ENCODE data around the gene SPP2.

SPP2 gene, protein sequence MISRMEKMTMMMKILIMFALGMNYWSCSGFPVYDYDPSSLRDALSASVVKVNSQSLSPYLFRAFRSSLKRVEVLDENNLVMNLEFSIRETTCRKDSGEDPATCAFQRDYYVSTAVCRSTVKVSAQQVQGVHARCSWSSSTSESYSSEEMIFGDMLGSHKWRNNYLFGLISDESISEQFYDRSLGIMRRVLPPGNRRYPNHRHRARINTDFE

DNA sequence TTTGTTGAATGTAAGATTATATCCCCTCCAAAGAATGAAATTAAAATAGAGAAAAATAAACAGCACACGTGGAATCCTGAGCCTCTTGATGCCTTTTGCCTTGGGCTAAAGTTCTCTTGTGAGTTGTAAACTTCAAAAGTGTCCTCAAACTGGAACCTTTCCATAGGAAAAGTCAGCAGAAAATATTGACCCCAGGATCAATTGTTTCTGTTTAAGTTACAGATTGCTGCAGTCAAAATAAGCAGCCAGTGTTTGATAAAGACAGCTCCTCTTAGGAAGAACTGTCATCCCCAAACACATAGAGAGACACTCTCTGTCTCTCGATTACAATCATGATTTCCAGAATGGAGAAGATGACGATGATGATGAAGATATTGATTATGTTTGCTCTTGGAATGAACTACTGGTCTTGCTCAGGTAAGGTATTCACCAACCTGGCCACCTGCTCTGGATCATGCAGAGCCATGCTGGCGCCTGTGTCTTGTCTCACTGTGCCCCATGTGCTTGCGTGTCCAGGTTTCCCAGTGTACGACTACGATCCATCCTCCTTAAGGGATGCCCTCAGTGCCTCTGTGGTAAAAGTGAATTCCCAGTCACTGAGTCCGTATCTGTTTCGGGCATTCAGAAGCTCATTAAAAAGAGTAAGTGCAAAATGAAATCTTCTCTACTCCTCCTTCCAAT lies at the start of gene SPP2:
SPP2 (plus strand) TSS at position 248 of the 681 bp plus-strand sequence; CDS start at position 333, 85 bp downstream.
- DNase-seq (ENCODE audit: low read depth in 2 of 2), result no peak

GRCh38 chr2:234001380-234002160 lies 48.9 kb upstream of the SPP2 start:
- DNase-seq (ENCODE audit: low read depth in 2 of 2), result no peak

GRCh38 chr2:234002281-234002680 lies 48.2 kb upstream of the SPP2 start:
- no peak for DNase-seq (ENCODE audit: low read depth in 2 of 2)

GRCh38 chr2:234003972-234004617 lies 46.4 kb upstream of the SPP2 start:
- no peak for DNase-seq (ENCODE audit: low read depth in 2 of 2)

- DNase-seq (ENCODE audit: low read depth in 2 of 2), result no peak
Measured at GRCh38 chr2:234005126-234005525, 45.4 kb upstream of the SPP2 start.

DNA sequence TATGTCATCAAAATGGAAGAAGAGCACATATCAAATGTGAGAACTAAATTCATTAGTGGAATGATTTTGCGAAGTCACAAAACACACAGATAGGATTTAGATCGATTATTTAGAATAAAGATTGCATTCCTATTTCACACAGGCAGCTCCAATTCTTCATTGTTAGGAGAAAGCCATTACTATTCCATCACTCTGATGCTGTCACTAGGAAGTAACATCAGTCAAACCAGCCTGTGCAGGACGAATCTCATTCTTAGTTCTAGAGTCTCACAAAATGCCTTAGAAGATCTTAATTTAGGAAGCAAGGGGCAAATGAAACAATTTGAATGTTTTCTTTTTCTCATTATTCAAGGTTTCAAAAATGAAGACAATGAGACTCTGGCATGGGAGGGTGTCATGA lies 44.0 kb upstream of the SPP2 start:
- no peak for DNase-seq (ENCODE audit: low read depth in 2 of 2)

GRCh38 chr2:234014427-234014826 lies 36.1 kb upstream of the SPP2 start:
- no peak for DNase-seq (ENCODE audit: low read depth in 2 of 2)

GRCh38 chr2:234015861-234016260 lies 34.6 kb upstream of the SPP2 start:
- DNase-seq (ENCODE audit: low read depth in 2 of 2), result no peak

DNA sequence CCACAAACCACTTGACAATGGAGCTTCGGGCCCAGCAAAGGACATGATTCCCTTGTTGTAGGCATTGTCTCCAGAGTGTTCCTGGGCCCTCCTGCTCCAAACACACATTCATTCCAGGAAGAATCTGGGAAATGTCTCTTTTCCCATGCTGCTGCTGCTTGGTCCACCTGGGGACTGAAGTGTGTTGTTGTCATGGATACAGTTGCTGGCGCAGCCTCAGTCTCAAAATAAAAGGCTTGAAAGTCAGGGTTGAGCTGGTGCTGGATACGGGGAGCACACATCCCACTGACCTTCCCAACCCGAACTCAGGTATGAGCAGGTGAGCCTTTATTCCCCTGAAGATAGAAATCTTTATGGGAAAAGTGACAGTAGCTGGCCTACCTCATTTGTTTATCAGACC lies 30.6 kb upstream of the SPP2 start:
- no peak for DNase-seq (ENCODE audit: low read depth in 2 of 2)

GRCh38 chr2:234020332-234020731 lies 30.2 kb upstream of the SPP2 start:
- DNase-seq (ENCODE audit: low read depth in 2 of 2), result no peak

GRCh38 chr2:234022424-234022823 lies 28.1 kb upstream of the SPP2 start:
- no peak for DNase-seq (ENCODE audit: low read depth in 2 of 2)

- no peak for DNase-seq (ENCODE audit: low read depth in 2 of 2)
Measured at GRCh38 chr2:234024304-234024703, 26.2 kb upstream of the SPP2 start.

- no peak for DNase-seq (ENCODE audit: low read depth in 2 of 2)
Measured at GRCh38 chr2:234025466-234025865, 25.0 kb upstream of the SPP2 start.

DNA sequence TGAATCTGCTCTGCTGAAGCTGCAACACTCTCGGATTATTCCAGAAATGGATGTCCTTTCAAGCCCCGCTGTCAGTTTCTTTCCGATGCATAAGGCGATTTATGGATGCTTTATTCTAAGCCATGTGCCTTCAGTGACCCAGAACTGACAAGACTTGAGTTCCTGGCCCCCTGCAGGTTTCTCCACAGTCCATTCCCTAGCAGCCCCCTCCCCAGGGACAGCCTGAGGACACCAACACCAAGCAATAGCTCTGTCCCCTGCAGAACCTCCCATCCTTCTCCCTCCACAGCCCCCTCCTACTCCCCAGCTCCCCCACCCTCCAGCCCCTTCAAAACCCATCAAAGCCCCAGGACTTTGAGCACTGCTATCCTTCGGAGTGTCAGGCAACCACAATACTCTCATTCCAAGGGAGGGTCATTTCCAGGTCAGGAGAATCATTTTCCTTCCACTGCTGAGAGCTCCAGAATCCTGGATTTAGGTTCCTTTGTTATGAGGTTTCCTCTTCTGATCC lies 24.6 kb upstream of the SPP2 start:
- no peak for DNase-seq (ENCODE audit: low read depth in 2 of 2)

GRCh38 chr2:234026693-234027254 lies 23.7 kb upstream of the SPP2 start:
- no peak for DNase-seq (ENCODE audit: low read depth in 2 of 2)

DNA sequence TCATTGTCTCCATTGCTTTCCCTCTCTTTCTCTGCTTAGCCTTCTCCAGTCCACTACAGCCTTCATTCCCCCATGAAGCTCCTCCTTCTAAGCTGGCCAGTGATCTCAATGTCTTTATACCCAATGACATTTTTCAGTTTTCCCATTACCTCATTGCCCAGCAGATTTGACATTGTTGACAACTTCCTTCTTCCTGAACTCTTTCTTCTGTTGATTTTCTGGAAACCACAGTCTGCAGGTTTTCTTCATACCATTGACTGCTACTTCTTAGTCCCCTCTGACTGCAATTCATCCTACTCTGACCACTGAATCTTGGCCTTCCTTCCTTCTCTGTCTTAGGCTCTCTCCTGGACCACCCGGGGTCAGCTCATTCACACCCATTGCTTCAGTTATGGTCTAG lies 22.9 kb upstream of the SPP2 start:
- DNase-seq (ENCODE audit: low read depth in 2 of 2), result no peak

GRCh38 chr2:234029150-234029733 lies 21.3 kb upstream of the SPP2 start:
- DNase-seq (ENCODE audit: low read depth in 2 of 2), result no peak

- DNase-seq (ENCODE audit: low read depth in 2 of 2), result no peak
Measured at GRCh38 chr2:234031207-234031606, 19.3 kb upstream of the SPP2 start.

DNA sequence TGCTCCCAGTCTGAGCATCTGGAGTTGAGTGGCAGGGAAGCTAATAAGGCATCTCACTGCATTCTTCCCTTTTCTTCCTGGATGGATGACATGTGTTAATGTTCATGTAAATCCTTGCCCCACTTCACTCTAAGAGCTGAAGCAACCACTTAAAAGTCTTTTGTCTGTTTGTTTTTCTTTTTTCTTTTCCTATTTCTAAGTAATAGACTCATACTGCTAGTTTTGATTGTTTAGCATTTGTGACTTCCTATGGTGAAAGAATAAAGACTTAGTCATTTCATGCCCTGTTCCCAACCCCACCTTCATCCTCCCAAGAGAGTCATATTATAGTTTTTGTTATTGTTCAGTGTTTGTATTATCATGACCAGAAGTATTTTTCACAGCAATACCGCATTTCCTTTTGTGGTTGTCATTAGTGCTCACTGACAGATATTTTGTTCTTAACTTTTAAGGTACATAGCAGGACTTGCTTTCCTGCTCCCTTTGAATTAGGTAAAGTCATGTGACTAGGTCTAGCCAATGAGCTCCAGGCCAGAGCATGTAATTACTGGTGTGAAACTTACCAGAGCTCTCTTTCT lies 18.1 kb upstream of the SPP2 start:
- DNase-seq (ENCODE audit: low read depth in 2 of 2), result no peak

DNA sequence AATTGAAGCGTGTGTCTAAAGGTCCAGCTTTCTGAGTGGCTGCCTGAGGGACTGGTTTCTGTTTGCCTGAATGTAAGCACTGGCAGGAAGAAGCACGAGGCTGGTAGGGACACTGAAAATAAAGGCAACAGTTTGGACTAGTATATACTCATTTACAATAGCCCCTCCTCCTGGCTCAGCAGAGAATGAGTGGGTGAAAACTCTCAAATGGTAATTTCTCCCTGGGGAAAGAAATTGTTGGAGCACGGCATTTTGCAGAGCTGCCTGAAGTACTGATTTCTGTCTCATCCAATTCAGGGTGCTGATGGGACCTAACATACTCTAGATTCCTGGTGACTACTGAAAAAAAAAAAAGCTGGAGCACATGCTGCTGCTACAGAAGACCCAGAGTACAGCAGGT lies 17.3 kb upstream of the SPP2 start:
- DNase-seq (ENCODE audit: low read depth in 2 of 2), result no peak

DNA sequence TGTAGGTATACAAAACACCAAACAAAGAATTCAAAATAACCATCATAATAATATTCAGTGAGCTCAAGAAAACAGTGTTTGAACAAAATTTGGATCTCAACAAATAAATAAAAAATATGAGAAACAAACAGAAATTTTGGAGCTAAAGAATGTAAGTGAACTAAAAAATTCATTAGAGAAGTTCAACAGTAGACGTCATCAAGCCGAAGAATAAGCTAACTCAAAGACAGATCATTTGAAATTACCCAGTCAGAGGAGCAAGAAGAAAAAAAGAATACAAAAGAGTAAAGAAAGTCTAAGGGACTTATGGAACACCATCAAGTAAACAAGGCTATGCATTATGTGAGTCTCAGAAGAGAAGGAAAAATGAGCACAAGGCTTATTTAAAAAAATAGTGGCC lies 16.6 kb upstream of the SPP2 start:
- DNase-seq (ENCODE audit: low read depth in 2 of 2), result no peak

All from stimulated activated CD8-positive, alpha-beta memory T cell treated with anti-CD3 and anti-CD28 coated beads, Interleukin-2, amount 100 ng/mL, for 1 hour (primary cell).